ENCODE measurements around the gene GABRB3. TPM values are rescaled to one million over a fixed set of nuclear protein-coding genes. Genes with fewer than 3 reads are reported as not detected.

The GABRB3 gene
- polyA plus RNA-seq (74.6 and 78.3 TPM in 2 replicates), polyA minus RNA-seq (163 and 208 TPM in 2 replicates)

DNA sequence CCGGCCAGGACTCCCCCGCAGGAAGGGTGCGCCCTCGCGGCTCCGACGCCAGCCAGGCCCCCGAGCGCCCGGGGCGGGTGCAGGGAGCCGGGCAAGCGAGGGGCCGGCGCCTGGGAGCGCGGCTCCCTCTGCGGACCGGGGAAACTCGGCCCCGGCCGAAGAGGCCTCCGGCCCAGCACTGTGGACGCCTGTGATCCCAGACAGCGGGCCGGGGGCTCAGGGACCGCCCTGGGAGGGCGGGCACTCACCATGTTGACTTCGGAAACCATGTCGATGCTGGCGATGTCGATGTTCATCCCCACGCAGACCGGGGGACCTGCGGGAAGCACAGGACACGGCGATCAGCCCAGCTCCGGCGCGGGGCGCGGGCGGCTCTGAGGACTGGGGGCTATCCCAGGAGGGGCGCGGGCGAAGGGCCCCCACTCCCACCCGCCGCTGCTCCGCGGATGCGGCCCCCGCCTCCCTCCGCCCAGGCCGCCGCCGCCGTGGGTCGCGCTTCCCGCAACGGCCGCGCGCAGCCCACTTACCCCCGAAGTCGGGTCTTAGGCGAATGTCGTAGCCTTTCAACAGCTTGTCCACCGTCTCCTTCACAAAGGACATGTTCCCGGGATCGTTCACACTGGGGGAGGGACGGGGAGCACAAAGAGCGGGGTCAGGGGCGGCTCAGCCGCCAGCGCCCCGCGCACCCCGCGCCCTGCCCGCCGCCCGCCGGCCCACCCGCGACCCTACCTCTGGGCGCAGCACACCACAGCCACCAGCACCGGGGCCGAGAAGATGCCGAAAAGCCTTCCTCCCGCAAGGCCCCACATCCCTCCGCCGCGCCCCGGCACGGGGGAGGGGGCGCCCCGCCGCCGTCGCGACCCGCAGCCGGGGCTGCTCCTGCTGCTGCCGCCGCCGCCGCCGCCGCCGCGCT lies at the start of gene GABRB3:
GABRB3 (minus strand) TSS at position 913 of the 913 bp plus-strand sequence.
- TF ChIP-seq, protein P1, sequence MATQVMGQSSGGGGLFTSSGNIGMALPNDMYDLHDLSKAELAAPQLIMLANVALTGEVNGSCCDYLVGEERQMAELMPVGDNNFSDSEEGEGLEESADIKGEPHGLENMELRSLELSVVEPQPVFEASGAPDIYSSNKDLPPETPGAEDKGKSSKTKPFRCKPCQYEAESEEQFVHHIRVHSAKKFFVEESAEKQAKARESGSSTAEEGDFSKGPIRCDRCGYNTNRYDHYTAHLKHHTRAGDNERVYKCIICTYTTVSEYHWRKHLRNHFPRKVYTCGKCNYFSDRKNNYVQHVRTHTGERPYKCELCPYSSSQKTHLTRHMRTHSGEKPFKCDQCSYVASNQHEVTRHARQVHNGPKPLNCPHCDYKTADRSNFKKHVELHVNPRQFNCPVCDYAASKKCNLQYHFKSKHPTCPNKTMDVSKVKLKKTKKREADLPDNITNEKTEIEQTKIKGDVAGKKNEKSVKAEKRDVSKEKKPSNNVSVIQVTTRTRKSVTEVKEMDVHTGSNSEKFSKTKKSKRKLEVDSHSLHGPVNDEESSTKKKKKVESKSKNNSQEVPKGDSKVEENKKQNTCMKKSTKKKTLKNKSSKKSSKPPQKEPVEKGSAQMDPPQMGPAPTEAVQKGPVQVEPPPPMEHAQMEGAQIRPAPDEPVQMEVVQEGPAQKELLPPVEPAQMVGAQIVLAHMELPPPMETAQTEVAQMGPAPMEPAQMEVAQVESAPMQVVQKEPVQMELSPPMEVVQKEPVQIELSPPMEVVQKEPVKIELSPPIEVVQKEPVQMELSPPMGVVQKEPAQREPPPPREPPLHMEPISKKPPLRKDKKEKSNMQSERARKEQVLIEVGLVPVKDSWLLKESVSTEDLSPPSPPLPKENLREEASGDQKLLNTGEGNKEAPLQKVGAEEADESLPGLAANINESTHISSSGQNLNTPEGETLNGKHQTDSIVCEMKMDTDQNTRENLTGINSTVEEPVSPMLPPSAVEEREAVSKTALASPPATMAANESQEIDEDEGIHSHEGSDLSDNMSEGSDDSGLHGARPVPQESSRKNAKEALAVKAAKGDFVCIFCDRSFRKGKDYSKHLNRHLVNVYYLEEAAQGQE (IDR thresholded peaks at IDR 0.05; ENCODE audit: borderline replicate concordance) = no peak
- TF ChIP-seq POLR2AphosphoS5 (IDR thresholded peaks at IDR 0.05) (peak; percentile 59), SMC3 (conservative IDR thresholded peaks at IDR 0.05; ENCODE audit: poor library complexity) (peak; percentile 17), EZH2 (IDR thresholded peaks at IDR 0.05; ENCODE audit: borderline replicate concordance, insufficient read depth, low read length, poor library complexity, severe bottlenecking) (no peak), MXI1 (conservative IDR thresholded peaks at IDR 0.05; ENCODE audit: poor library complexity, severe bottlenecking) (no peak), TAF1 (IDR thresholded peaks at IDR 0.05; ENCODE audit: low read depth) (no peak), RAD21 (conservative IDR thresholded peaks at IDR 0.05) (no peak)
- TF ChIP-seq, protein P2, sequence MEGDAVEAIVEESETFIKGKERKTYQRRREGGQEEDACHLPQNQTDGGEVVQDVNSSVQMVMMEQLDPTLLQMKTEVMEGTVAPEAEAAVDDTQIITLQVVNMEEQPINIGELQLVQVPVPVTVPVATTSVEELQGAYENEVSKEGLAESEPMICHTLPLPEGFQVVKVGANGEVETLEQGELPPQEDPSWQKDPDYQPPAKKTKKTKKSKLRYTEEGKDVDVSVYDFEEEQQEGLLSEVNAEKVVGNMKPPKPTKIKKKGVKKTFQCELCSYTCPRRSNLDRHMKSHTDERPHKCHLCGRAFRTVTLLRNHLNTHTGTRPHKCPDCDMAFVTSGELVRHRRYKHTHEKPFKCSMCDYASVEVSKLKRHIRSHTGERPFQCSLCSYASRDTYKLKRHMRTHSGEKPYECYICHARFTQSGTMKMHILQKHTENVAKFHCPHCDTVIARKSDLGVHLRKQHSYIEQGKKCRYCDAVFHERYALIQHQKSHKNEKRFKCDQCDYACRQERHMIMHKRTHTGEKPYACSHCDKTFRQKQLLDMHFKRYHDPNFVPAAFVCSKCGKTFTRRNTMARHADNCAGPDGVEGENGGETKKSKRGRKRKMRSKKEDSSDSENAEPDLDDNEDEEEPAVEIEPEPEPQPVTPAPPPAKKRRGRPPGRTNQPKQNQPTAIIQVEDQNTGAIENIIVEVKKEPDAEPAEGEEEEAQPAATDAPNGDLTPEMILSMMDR (IDR thresholded peaks at IDR 0.05; ENCODE audit: poor library complexity, severe bottlenecking) = no peak
- no peaks in the 10 kb centered on the region for H3K27me3 ChIP-seq (ENCODE audit: insufficient read depth, low read depth, low read length)
- peak within 1 kb of the TSS; percentile 91 for H3K9ac ChIP-seq (ENCODE audit: low read length)
- peak within 1 kb of the TSS; percentile 89 for H3K27ac ChIP-seq (ENCODE audit: low read length)
- H3F3A ChIP-seq (ENCODE audit: insufficient read depth, low read length, poor library complexity, severe bottlenecking) = peaks cover 5% of the 10 kb centered on the region
- H3K36me3 ChIP-seq (ENCODE audit: insufficient read depth, low read length) = peaks cover 9% of the 10 kb centered on the region
- H3K9me3 ChIP-seq (ENCODE audit: low read length) = no peaks in the 10 kb centered on the region
- H3K9me2 ChIP-seq (ENCODE audit: insufficient read depth, low read length) = no peaks in the 10 kb centered on the region
- H3K79me2 ChIP-seq (replicated peaks; ENCODE audit: insufficient read depth, low read length) = peaks cover 44% of the 10 kb centered on the region
- H2AFZ ChIP-seq (ENCODE audit: low read depth, low read length) = no peak within 1 kb of the TSS
- H4K20me1 ChIP-seq (ENCODE audit: insufficient read depth) = peaks cover 4% of the 10 kb centered on the region
- H3K4me2 ChIP-seq (ENCODE audit: low read length) = peak within 1 kb of the TSS; percentile 72
- peak within 1 kb of the TSS; percentile 89 for H3K4me3 ChIP-seq (ENCODE audit: low read length)

DNA sequence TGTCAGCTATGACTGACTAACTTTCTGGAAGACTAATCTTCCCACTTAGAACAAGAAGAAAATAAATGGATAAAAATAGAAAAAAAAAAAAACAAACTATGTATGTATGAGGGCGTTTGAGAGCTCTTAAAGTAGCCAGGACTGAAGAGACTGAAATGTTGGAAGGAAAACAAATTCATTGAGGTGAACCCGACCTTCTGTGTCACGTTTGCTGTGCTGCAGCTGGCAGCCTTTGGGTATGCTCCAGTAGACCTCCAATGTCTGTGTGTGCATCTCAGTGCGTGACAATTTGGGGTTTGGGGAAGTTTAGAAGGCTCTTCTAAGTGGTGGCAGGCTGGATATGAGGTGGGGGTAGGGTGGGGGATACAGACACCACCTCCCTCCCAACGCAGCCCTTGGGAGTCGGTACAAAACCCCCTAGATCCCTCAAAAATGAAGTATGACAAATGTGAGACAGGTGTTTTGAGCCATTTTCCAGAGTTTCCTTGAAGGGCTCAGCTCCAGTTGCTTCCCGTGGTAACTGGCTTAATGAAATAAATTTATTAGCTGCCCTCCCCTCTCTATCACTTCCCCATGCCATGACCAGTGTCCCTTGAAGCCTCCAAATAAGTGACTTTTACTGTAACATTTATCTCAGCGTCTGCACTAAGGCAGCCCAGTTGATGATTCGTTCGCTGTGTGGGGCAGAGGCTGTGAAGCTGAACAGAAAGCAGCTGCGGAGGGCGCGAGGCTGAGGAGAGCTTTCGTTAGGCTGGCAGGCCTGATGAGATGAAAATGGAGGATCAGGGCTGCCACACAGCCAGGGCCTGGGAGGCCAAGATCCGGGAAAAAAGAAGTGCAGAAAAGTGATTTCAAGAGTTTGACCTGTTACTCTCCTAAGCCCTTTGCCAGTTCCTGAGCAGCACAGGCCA lies 34.9 kb upstream of the GABRB3 start:
- Histone ChIP-seq H2AFZ (ENCODE audit: low read depth, low read length) (no peak overlapping the region), H4K20me1 (ENCODE audit: insufficient read depth) (no peaks in the 10 kb centered on the region), H3K27me3 (ENCODE audit: insufficient read depth, low read depth, low read length) (no peaks in the 10 kb centered on the region), H3K4me2 (ENCODE audit: low read length) (no peak overlapping the region), H3K9me3 (ENCODE audit: low read length) (no peaks in the 10 kb centered on the region), H3K9ac (ENCODE audit: low read length) (no peak overlapping the region), H3K27ac (ENCODE audit: low read length) (no peak overlapping the region), H3F3A (ENCODE audit: insufficient read depth, low read length, poor library complexity, severe bottlenecking) (no peaks in the 10 kb centered on the region), H3K36me3 (ENCODE audit: insufficient read depth, low read length) (no peaks in the 10 kb centered on the region), H3K4me3 (ENCODE audit: low read length) (no peak overlapping the region), H3K9me2 (ENCODE audit: insufficient read depth, low read length) (no peaks in the 10 kb centered on the region), H3K79me2 (replicated peaks; ENCODE audit: insufficient read depth, low read length) (no peaks in the 10 kb centered on the region)
- TF ChIP-seq MXI1 (conservative IDR thresholded peaks at IDR 0.05; ENCODE audit: poor library complexity, severe bottlenecking) = no peak
- no peak for TF ChIP-seq EZH2 (IDR thresholded peaks at IDR 0.05; ENCODE audit: borderline replicate concordance, insufficient read depth, low read length, poor library complexity, severe bottlenecking)
- TF ChIP-seq SMC3 (conservative IDR thresholded peaks at IDR 0.05; ENCODE audit: poor library complexity) = no peak
- TF ChIP-seq EP300 (conservative IDR thresholded peaks at IDR 0.05; ENCODE audit: poor library complexity, severe bottlenecking) = no peak
- no peak for TF ChIP-seq TAF1 (IDR thresholded peaks at IDR 0.05; ENCODE audit: low read depth)
- TF ChIP-seq, protein P1 (IDR thresholded peaks at IDR 0.05; ENCODE audit: borderline replicate concordance) = no peak
- no peak for TF ChIP-seq POLR2AphosphoS5 (IDR thresholded peaks at IDR 0.05)
- TF ChIP-seq, protein P2 (IDR thresholded peaks at IDR 0.05; ENCODE audit: poor library complexity, severe bottlenecking) = no peak
- TF ChIP-seq RAD21 (conservative IDR thresholded peaks at IDR 0.05) = no peak
